Heart left ventricle (tissue), 13 donors: ENCODE measurements around the gene ITGA7.

Experiments used
- POLR2A ChIP-seq, 2 donors: fragments of 450-650 bp; IDR thresholded peaks; one replicate each; pipeline ENCODE4 v1.6.1; 2017; ENCODE audit warnings: antibody characterized with exemption in 2 of 2, mild to moderate bottlenecking in 2 of 2, moderate library complexity in 2 of 2
- TF ChIP-seq, protein P1 (sequence below), 12 donors: fragments of 200-600 bp; sonication (generic) in 4 of 12; IDR thresholded peaks; one replicate each; pipeline versions ENCODE4 v1.5.0 to v1.8.0; 2018 to 2022; ENCODE audit warnings: antibody characterized with exemption in 12 of 12, mild to moderate bottlenecking in 5 of 12
- donor health status: ischemic (EF 13 %, LVEDD 7.1; RV severe dilation, severe dysfunction).
- donor health status: DM: no; HTN: yes; CAD: no.
- donor health status: DM: no; HTN: no; CAD: no.
- donor health status: ischemic (EF 25% LVEDD 6.9; RV normal size, moderate dysfunction).
- donor health status: ischemic (EF 25% LVEDD 5.7; RV mildly dilated, moderate dysfunction).
- donor health status: ischemic (EF 35%, LVEDD 5.7; RV mildly dilated, moderate dysfunction).
- donor health status: nonischemic (EF 11% LVEDD 7.7; RV severe dilation, severe dysfunction).
- donor health status: DM: yes; HTN: yes; CAD: no.
- donor health status: PGD.
- donor health status: ischemic (EF 29% LVEDD 5.4; RV normal size, mild dysfunction).
- donor health status: nonischemic (EF 23%, LVEDD 6.1; RV moderate dilation, normal function).

DNA sequence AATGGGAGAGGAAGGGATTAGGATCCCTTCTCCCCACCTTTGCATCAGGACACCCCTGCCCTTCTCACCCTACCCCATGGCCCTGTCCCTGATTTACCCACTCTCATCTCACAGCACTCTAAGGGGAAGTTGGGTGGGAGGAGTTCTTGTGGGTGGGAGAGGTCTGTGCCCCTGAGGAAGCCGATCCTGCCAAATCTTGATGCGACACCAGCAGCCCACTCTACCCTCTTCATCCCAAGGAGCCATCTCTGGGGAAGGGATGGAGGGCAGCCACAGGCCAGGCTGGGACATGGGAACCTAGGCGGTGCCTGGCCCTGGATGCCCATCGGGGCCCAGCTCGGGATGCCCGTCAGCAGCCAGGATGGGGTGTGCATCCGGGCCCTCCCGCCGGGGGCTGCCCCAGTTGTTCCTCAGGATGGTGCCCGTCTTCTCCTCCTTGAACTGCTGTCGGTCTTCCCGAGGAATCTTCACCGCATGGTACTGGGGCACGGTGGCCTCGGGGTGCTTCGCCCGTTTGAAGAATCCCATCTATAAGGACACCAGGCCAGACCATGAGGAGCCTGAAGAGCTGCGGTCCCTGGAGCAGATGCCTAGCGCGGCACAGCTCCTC is 22.8 kb downstream of the ITGA7 start:
- TF ChIP-seq POLR2A (IDR thresholded peaks at IDR 0.05): no peak
- TF ChIP-seq, protein P1, sequence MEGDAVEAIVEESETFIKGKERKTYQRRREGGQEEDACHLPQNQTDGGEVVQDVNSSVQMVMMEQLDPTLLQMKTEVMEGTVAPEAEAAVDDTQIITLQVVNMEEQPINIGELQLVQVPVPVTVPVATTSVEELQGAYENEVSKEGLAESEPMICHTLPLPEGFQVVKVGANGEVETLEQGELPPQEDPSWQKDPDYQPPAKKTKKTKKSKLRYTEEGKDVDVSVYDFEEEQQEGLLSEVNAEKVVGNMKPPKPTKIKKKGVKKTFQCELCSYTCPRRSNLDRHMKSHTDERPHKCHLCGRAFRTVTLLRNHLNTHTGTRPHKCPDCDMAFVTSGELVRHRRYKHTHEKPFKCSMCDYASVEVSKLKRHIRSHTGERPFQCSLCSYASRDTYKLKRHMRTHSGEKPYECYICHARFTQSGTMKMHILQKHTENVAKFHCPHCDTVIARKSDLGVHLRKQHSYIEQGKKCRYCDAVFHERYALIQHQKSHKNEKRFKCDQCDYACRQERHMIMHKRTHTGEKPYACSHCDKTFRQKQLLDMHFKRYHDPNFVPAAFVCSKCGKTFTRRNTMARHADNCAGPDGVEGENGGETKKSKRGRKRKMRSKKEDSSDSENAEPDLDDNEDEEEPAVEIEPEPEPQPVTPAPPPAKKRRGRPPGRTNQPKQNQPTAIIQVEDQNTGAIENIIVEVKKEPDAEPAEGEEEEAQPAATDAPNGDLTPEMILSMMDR (IDR thresholded peaks at IDR 0.05): no peak
